Thyroid gland (tissue), 4 donors: ENCODE measurements around the gene DSCAM.

Source experiments
- CTCF ChIP-seq, 6 experiments: fragments of 200-600 bp in 3 of 6; fragments of 450-650 bp in 3 of 6; sonication (generic) in 3 of 6; IDR thresholded peaks; one replicate each; pipeline ENCODE4 v1.5.1; 2016 to 2019; ENCODE audit warnings: antibody characterized with exemption in 6 of 6, mild to moderate bottlenecking in 2 of 6, inconsistent platforms in 1 of 6, moderate library complexity in 1 of 6
- POLR2A ChIP-seq, 2 donors: fragments of 450-650 bp; IDR thresholded peaks; one replicate each; pipeline ENCODE4 v1.6.1; 2017; ENCODE audit warnings: antibody characterized with exemption in 2 of 2, mild to moderate bottlenecking in 2 of 2, moderate library complexity in 1 of 2

- TF ChIP-seq CTCF (IDR thresholded peaks at IDR 0.05) (no peak), POLR2A (IDR thresholded peaks at IDR 0.05) (no peak)
Observed at GRCh38 chr21:40586575-40586974, 260.4 kb downstream of the DSCAM start.
